Measurements from ENCODE around the gene AKR1C1.
"Not testable (repeated sequence)": the region's sequence is repeated elsewhere in the genome, so short reads cannot be mapped to it uniquely, and the experiment has no call there.

AKR1C1 gene

DNA sequence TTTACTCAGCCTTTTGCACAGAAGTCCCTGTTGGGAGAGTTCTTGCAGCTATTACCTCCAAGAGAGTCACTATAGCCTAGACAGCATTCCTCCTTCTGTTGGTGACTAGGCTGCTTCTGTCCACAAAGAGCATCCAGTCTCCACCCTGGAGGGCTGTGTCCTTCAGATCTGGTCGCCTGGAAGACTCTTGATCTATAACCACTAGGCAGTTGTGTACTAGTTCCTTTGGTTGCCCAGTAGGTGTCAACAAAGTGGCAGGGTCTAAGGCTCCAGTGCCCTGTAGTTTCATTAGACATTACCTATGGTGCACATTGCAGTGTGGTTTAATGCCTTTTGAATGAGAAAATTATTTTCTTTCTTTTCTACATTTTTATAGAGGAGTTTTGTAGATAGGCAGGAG lies 51.7 kb downstream of the AKR1C1 start:
- no peak for DNase-seq

DNA sequence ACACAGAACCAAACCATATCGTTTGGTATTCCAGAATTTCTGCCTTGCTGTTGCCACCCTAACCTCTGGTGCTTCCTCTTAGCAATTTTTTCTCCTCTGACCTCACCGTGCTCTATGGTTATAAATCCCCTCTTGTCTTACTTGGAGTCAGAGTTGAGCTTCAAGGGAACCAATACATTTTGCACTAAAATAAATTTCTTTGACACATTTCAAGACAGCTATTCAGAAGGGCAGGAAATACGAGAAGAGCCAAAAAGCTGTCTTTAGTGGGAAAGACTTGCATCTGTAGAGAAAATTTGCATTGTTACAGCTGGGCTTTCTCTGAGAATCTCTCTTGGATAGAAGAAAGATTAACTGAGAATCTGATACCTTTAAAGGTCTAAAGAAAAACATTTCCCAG lies 54.9 kb downstream of the AKR1C1 start:
- no peak for DNase-seq

DNA sequence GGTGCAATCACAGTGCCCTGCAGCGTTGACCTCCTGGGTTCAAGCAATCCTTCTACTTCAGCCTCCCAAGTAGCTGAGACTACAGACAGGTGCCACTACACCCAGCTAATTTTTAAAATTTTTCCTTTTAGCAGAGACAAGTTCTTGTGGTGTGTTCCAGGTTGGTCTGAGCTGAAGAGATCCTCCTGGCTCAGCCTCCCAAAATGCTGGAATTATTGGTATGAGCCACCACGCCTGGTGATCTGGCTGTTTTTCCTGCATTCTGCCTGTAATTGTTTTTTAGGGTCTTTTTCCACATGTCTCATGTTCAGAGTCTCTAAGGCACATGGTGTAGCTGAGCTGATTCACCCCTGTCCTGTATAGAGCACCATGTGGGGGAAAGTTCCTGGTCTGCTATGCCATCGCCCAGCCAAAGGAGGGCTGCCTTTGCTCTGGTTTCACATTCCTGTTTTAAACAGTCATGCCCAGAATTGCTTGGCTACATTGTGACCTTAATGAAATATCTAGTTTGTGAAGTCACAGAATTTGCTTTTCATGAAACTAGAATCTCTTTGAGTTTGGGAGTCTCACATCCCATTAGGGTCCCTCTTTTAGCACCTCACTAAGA lies 55.6 kb downstream of the AKR1C1 start:
- DNase-seq: not testable (repeated sequence)

DNA sequence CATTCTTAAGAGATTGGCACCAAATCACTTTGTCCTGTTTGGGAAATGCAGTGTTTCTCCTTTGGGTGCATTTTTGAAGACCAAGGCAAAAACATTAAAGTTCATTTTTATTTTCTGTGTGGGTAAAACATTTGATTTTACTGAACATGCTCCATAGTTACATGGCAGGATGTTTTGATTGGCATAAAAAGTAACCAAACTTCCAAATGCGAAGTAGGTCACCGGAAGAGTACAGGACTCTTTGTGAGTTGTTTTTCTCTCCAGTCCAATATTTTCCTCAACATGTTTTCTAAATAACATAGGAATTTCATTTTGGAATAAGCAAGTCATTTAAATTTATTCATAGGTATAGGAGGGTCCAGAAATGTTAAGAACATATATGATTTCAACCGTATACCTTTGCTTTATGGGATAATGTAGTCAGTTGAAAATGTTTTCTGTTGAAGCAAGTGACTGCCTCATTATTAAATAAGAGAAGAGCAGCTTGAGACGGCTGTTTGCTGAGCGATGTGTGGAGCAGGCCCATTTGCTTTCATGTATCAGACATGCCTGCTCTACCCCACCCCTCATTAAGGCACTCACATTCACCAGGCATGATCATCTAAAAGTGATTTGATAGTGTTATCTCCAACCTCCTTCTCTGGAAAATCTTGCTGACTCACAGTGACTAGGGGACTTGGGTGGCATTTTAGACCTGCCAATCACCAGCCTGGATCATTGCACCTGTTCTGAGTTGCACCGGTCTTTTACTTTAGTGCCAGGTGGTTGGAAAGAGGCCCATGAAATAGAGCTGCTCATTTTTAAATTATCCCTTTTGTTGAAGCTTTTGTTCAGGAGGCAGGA lies 56.8 kb downstream of the AKR1C1 start:
- DNase-seq: not testable (repeated sequence)

DNA sequence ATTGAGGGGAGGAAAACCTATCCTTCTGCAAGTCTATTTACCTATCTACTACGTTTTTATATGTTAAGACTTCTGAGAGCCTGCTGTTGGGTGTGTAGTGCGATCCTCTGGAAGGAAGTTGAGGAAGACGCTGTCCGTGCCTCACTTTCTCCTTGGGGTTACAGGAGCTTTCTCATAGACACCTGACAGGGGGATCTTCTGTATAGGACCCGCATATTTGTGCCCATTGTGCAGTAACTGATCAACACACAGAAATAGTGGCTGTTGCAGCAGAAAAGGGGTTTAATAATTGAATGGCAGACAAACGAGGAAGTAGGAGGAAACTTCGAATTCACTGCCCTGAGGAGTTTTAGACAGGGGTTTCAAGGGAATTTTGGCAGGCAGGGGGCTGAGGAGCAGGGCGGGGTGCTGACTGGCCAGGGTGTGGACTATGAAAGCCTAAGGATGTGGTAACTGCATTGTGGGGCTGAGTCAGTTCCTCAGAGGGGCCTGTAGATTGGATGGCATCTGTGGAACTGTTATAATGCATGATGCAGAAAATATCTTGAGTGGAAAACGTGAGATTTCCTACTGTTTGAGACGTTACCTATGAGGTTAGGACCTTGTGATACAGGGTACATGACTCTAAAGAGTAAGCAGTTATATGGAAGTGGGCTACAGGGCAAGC lies 58.5 kb downstream of the AKR1C1 start:
- not testable (repeated sequence) for DNase-seq

DNA sequence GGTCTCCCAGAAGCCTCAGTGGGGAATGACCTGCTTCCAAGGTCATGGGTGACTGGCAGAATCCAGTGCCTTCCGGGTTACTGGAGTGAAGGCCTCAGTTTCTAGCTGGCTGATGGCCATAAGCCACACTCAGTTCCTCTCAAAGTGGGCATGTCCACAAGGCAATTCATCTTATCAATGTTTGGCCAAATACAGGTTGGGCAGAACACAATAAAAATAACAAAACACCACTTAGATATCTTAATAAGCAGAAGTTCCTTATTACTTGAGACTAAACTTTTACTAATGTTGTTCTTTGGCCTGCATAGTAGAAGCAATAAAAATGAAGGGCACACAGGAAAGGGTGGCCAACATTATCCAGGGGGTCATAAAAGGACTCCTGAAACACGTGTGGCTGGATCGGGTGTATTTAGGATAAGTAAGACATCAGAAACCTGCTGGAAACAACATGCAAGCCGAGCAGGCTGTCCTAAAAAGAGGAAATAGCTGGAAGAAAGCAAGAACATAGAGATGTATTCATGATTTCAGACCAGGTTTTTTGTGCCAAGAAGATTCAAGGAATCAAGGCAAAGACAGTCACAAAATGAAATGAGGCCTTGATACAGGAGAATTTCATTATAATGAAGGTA lies 60.1 kb downstream of the AKR1C1 start:
- DNase-seq: no peak

DNA sequence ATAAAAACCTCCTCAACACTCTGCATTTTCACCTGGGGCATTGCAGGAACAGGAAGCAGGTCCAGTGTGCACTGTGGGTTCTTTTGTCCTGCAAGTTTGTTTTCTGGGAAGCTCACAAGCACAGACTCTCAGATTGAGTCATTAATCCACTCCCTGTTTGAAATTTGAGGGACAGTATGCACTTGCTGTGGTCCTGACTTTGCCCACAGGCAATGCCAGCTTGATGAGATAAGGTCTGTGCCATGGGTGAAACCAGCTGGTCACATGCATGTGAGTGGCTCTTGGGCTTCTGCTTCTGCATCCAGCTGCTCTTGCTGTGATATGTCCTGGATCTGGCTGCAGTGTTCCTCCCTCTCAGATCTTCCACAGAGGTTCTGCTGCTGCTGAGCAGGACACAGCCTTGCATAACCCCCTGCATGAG lies 62.3 kb downstream of the AKR1C1 start:
- DNase-seq: not testable (repeated sequence)

DNA sequence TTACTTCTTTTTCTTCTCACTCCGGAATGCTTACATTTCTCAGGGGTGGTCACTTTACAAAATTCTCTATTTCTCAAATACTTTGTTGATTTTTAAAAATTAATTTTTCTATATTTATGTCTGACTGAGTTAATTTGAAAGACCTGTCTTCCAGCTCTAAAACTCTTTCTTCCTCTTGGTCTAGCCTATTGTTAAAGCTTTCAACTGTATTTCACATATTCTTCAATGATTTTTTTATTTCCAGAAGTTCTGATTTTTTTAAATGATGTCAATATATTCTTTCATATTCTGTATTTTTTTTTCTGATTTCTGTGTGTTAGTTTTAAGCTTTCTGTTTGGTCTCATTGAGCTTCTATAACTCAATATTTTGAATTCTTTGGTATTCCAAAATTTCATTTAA lies 67.8 kb downstream of the AKR1C1 start:
- DNase-seq: no peak

DNA sequence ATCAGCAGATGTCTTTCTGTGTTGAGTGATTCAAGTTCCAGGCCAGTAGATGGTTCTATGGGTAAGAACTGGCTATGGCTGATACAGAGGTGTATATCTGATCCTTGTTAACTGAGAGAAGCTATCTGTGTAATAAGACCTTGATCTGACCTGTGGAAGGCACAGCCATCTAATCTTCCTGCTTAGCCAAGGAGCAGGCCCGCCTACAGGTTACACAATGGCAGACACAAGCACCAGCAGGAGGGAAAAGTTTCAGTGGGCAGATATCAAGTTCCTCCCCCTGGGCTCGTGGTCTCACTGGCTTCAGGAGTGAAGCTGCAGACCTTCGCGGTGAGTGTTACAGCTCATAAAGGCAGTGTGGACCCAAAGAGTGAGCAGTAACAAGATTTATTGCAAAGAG lies 68.4 kb downstream of the AKR1C1 start:
- not testable (repeated sequence) for DNase-seq

DNA sequence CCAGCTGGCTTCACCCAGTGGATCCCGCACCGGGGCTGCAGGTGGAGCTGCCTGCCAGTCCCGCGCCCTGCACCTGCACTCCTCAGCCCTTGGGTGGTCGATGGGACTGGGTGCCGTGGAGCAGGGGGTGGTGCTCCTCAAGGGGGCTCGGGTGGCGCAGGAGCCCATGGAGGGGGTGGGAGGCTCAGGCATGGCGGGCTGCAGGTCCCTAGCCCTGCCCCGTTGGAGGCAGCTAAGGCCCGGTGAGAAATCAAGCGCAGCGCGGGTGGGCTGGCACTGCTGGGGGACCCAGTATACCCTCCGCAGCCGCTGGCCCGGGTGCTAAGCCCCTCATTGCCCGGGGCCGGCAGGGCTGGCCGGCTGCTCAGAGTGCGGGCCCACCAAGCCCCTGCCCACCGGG lies 69.2 kb downstream of the AKR1C1 start:
- DNase-seq: not testable (repeated sequence)

Data from nucleus accumbens (tissue), 56 donors.